Parathyroid adenoma (tissue), 2 donors: Measurements from ENCODE around the gene IKZF5.

ENCODE experiments used
- H2AFZ ChIP-seq: fragments of 300-600 bp; sonication (generic); one replicate; pipeline ENCODE4 v1.7.0; 2017; ENCODE audit warnings: antibody characterized with exemption, mild to moderate bottlenecking
- H3K27ac ChIP-seq: fragments of 300-600 bp; sonication (generic); one replicate; pipeline ENCODE4 v1.7.0; 2017
- H3K27me3 ChIP-seq: fragments of 300-600 bp; sonication (generic); one replicate; pipeline ENCODE4 v1.7.0; 2017; ENCODE audit warnings: low read length; ENCODE audit not compliant: control insufficient read depth, insufficient read depth
- H3K36me3 ChIP-seq: fragments of 300-600 bp; sonication (generic); one replicate; pipeline ENCODE4 v1.7.0; 2017; ENCODE audit warnings: low read length; ENCODE audit not compliant: control insufficient read depth, insufficient read depth
- H3K4me1 ChIP-seq: fragments of 300-600 bp; sonication (generic); one replicate; pipeline ENCODE4 v1.7.0; 2017; ENCODE audit warnings: control low read depth
- H3K4me2 ChIP-seq: fragments of 300-600 bp; sonication (generic); one replicate; pipeline ENCODE4 v1.7.0; 2017; ENCODE audit warnings: low read length
- H3K4me3 ChIP-seq: fragments of 300-600 bp; sonication (generic); one replicate; pipeline ENCODE4 v1.7.0; 2017; ENCODE audit warnings: low read depth, low read length
- H3K79me2 ChIP-seq: fragments of 300-600 bp; sonication (generic); one replicate; pipeline ENCODE4 v1.7.0; 2017; ENCODE audit warnings: control low read depth
- H3K9ac ChIP-seq: fragments of 300-600 bp; sonication (generic); one replicate; pipeline ENCODE4 v1.7.0; 2017; ENCODE audit warnings: mild to moderate bottlenecking
- H3K9me3 ChIP-seq: fragments of 300-600 bp; sonication (generic); one replicate; pipeline ENCODE4 v1.7.0; 2017; ENCODE audit warnings: low read length; ENCODE audit not compliant: control insufficient read depth
- TF ChIP-seq, protein P1 (sequence below): fragments of 300-600 bp; sonication (generic); IDR thresholded peaks from one replicate; pipeline ENCODE4 v1.7.0; 2017; ENCODE audit warnings: antibody characterized with exemption, mild to moderate bottlenecking
- donor health status: primary hyperparathyroidism.

IKZF5 gene

DNA sequence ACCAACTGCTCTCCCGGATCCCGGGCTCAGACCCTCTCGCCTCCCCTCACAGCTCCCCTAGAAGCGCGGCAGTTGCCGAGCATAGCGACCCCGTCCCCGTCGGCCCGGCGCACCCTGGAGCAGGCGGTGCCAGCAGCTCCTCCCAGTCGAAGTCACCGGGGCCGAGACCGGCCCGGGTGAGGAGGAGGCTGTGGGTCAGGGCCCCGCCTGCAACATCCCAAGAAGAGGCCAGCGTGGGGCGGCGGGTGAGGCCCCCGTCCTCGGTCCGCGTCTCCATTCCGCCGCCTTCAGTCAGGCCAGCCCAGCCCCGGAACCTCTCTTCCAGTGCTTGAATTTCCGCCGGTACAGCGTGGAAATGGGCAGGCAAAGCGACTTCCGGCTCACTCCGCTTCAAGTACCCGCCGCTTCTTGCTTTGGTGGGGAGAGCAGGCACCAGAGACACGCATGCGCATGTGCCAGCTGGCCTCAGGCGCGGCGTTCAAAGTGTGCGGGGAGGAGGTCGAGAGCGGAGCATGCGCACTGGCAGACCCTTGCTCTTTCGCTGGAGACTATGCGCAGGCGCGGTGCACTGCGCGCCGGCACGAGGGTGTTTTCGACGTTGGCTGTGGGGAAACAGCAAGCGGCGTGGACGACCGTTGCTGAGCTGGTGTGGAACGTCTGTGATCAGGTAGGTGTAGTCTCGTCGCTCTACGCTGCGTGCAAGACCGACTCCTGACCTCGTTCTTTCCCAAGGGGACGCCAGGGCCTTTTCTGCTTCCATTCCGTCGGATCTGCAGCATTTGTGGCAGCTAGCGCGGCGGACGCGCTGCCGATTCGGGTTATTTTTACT lies 54.5 kb downstream of the IKZF5 start, which contains the start of gene C10orf88:
Gene C10orf88 (minus strand): TSS at position 326 of the 829 bp plus-strand sequence. CDS start 49 bp downstream, at position 277.
- peak within 1 kb of the TSS; percentile 54 for H3K9ac ChIP-seq
- no peaks in the 10 kb centered on the region for H3K9me3 ChIP-seq
- peaks cover 6% of the 10 kb centered on the region for H3K4me1 ChIP-seq
- peak within 1 kb of the TSS; percentile 39 for H3K27ac ChIP-seq
- H3K4me2 ChIP-seq: peak within 1 kb of the TSS; percentile 75
- H3K79me2 ChIP-seq: no peaks in the 10 kb centered on the region
- H2AFZ ChIP-seq: peak within 1 kb of the TSS; percentile 98
- no peaks in the 10 kb centered on the region for H3K36me3 ChIP-seq
- TF ChIP-seq, protein P1, sequence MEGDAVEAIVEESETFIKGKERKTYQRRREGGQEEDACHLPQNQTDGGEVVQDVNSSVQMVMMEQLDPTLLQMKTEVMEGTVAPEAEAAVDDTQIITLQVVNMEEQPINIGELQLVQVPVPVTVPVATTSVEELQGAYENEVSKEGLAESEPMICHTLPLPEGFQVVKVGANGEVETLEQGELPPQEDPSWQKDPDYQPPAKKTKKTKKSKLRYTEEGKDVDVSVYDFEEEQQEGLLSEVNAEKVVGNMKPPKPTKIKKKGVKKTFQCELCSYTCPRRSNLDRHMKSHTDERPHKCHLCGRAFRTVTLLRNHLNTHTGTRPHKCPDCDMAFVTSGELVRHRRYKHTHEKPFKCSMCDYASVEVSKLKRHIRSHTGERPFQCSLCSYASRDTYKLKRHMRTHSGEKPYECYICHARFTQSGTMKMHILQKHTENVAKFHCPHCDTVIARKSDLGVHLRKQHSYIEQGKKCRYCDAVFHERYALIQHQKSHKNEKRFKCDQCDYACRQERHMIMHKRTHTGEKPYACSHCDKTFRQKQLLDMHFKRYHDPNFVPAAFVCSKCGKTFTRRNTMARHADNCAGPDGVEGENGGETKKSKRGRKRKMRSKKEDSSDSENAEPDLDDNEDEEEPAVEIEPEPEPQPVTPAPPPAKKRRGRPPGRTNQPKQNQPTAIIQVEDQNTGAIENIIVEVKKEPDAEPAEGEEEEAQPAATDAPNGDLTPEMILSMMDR: no peak
- peak within 1 kb of the TSS; percentile 72 for H3K4me3 ChIP-seq
- no peaks in the 10 kb centered on the region for H3K27me3 ChIP-seq

DNA sequence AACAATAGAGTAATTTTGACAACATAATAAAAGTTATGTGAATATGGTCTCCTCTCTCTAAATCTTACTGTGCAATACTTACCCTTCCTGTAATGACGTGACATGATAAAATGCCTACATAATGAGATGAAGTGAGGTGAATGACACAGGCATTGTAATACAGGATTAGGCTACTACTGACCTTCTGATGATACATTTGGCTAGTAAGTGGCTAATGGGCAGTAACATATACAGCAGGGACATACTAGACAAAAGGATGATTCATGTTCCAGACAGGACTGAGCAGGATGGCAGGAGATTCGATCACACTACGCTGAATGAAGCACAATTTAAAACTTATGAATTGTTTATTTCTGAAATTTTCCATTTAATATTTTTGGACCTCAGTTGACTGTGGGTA lies 59.3 kb downstream of the IKZF5 start:
- TF ChIP-seq, protein P1: no peak
- H3K79me2 ChIP-seq: no peaks in the 10 kb centered on the region
- H3K27ac ChIP-seq: no peak overlapping the region

More for the DNA sequence above, 59.3 kb downstream of the IKZF5 start:
- H3K4me1 ChIP-seq: no peaks in the 10 kb centered on the region
- H3K4me3 ChIP-seq: no peak overlapping the region
- no peaks in the 10 kb centered on the region for H3K36me3 ChIP-seq
- H3K4me2 ChIP-seq: no peak overlapping the region
- no peak overlapping the region for H3K9ac ChIP-seq
- no peaks in the 10 kb centered on the region for H3K27me3 ChIP-seq
- no peak overlapping the region for H2AFZ ChIP-seq
- H3K9me3 ChIP-seq: no peaks in the 10 kb centered on the region
